ENCODE results near the gene EPS8.

GRCh38 chr12:15664491-15664890, 124.7 kb downstream of the EPS8 start:
- no peak for TF ChIP-seq CTCF (conservative IDR thresholded peaks at IDR 0.05; ENCODE audit: low read length)
- TF ChIP-seq EZH2phosphoT487 (IDR thresholded peaks at IDR 0.05; ENCODE audit: borderline replicate concordance, low read depth, low read length), result no peak

All from OCI-LY7 (cell line).